ENCODE measurements around the gene PCP2.

DNA sequence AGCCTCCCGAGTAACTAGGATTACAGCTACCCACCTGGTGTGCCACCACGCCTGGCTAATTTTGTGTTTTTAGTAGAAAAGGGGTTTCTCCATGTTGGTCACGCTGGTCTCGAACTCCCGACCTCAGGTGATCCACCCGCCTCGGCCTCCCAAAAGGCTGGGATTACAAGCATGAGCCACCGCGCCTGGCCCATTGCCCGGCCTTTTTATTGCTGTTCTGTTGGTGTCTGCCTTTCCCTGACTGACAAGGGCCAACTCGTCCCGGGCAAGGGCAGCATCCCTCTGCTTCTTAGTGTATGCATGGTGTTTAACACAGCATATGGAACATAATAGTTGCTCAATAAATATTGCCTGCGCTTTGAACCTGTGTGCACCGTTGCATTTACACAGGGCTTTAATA, 29.1 kb upstream of the PCP2 start:
- no peak for TF ChIP-seq POLR2A (IDR thresholded peaks at IDR 0.05)
- TF ChIP-seq, protein P1, sequence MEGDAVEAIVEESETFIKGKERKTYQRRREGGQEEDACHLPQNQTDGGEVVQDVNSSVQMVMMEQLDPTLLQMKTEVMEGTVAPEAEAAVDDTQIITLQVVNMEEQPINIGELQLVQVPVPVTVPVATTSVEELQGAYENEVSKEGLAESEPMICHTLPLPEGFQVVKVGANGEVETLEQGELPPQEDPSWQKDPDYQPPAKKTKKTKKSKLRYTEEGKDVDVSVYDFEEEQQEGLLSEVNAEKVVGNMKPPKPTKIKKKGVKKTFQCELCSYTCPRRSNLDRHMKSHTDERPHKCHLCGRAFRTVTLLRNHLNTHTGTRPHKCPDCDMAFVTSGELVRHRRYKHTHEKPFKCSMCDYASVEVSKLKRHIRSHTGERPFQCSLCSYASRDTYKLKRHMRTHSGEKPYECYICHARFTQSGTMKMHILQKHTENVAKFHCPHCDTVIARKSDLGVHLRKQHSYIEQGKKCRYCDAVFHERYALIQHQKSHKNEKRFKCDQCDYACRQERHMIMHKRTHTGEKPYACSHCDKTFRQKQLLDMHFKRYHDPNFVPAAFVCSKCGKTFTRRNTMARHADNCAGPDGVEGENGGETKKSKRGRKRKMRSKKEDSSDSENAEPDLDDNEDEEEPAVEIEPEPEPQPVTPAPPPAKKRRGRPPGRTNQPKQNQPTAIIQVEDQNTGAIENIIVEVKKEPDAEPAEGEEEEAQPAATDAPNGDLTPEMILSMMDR (IDR thresholded peaks at IDR 0.05): no peak

Data from adrenal gland (tissue), 5 donors.